Activated CD4-positive, alpha-beta T cell treated with anti-CD3 and anti-CD28 coated beads, Interleukin-2, Interleukin-6, amounts not matched to agents 100 ng/mL and 50 ng/mL, durations not matched to agents 16 hours and 8 hours (primary cell): Measurements from ENCODE around the gene GATA3.
A peak's percentile ranks its signal among the peaks of the same experiment; 100 is the strongest.

Experiments
- DNase-seq: peaks from one replicate; pipeline ENCODE4 v3.0.0-alpha.2; 2020

The GATA3 gene

GRCh38 chr10:8069108-8069507 is 14.6 kb downstream of the GATA3 start:
- DNase-seq = peak; percentile 55

- no peak for DNase-seq
Observed at GRCh38 chr10:8069627-8070026, 15.1 kb downstream of the GATA3 start.

DNA sequence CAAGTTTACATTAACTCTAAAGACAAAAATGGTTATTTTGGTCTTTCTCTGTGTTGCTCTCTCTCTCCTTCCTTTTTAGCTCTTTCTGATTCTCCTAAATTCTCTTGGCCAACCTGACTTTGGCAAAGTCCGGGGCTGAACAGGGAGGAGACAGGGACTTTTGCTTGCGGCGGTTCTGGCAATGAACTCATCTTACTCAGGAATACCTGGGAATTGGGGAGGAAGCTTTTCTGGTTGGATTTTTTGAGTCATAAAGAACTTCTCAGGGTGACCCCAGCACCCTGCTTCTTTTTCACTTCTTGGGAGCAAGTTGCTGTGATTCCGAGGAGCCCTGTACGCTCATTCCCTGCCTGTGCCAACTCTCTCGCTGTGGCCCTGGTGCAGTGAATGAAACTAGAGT is 16.0 kb downstream of the GATA3 start:
- DNase-seq = no peak

DNA sequence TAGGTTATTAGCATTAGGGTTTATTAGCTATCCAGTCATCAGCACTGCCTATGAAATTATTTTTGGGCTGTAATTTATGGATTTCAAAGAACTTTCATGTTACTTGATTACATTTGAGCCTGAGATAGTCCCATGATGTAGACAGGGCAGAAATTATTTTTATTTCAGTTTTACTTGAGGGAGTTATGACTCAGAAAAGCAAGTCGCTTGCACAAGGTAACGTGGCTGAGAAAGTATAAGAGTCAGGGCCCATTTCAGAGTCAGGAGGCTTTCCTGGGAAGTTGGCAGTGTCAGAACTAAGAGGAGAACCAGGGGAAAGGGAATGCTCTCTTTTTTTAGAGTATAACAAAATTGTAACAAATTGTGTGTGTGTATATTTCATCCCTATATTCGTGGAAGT is 16.5 kb downstream of the GATA3 start:
- no peak for DNase-seq

- DNase-seq = no peak
Observed at GRCh38 chr10:8071666-8072065, 17.2 kb downstream of the GATA3 start.

GRCh38 chr10:8072211-8072610 is 17.7 kb downstream of the GATA3 start:
- DNase-seq = no peak

- DNase-seq = no peak
Observed at GRCh38 chr10:8073691-8074416, 19.4 kb downstream of the GATA3 start.

- no peak for DNase-seq
Observed at GRCh38 chr10:8074881-8075280, 20.4 kb downstream of the GATA3 start.

- DNase-seq = no peak
Observed at GRCh38 chr10:8075282-8076260, 21.1 kb downstream of the GATA3 start.

DNA sequence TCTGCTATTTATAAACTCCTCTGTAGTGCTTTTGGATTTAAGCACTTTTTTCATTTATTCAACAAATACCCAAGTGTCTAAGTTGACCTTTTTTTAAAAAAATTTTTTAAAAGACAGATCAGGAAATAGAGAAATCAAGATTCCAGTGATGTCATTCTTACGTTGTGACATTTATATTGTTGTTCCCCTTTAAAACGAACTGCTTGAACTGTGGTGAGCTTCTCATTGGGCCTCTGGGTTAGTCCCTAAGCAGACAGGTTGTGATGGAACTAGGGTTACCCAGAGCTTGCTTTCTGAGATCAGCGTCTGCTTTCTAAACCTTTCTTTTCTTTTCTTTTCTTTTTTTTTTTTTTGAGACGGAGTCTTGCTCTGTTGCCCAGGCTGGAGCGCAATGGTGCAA is 22.4 kb downstream of the GATA3 start:
- no peak for DNase-seq

- DNase-seq = no peak
Observed at GRCh38 chr10:8078027-8078426, 23.5 kb downstream of the GATA3 start.

DNA sequence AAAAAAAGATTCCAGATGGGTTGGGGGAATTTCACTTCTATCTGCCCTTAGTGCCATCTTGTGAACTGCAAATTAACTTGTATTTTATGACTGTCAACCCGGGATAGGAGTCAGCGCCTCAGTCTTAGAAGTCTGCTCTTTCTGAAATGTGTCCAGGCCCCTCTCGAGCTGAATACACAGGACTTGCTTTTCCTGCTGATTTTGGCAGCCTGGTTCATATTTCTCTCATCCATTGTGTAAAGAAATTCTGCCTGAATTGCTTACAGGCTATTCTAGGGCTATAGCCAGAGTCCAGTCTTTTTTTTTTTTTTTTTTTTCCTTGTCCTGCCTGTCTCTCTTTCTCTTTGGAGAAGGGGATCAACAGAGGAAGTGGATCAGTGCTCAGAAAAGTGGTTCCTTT is 24.6 kb downstream of the GATA3 start:
- no peak for DNase-seq

- DNase-seq = no peak
Observed at GRCh38 chr10:8084799-8085198, 30.3 kb downstream of the GATA3 start.

GRCh38 chr10:8085251-8085650 is 30.8 kb downstream of the GATA3 start:
- no peak for DNase-seq

DNA sequence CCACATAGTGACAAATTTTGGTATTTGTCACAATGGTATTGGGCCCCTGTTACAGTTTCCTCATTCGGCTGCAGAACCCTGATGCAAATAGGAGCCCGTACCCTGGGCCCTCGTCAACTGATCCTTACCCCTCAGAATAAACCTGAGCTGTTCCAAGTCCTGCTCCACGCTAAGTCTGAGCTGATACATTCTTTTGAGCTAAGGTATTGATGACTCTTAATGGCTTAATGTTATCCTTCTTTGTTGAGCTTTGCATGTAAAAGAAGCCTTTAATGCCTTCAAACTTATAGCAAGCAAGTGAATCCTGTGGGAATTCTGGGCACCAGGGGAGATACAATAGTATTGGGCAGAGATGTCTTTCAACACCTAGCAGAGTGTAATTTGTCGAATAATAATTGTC is 31.8 kb downstream of the GATA3 start:
- DNase-seq = no peak

GRCh38 chr10:8088504-8088903 is 34.0 kb downstream of the GATA3 start:
- DNase-seq = peak; percentile 64

- no peak for DNase-seq
Observed at GRCh38 chr10:8092428-8092827, 37.9 kb downstream of the GATA3 start.

GRCh38 chr10:8095959-8096358 is 41.5 kb downstream of the GATA3 start:
- DNase-seq = peak; percentile 59

DNA sequence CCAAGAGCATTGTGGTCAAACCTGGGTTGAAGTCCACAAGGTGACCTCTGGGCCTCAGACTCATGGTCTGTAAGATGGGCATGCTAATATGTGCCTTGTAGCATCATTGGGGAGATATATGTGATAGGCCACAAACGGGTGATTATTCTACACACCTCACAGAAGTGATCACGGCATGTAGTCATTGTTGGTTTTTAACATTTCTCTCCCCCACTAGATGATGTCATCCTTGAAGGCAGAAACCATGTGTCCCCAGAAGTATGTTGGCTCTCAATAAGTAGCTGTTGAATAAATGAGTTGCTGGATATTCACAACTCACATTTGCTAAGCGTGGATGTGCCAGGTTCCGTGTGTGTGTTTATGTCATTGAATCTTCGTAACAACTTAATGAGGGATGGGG is 42.4 kb downstream of the GATA3 start:
- no peak for DNase-seq

DNA sequence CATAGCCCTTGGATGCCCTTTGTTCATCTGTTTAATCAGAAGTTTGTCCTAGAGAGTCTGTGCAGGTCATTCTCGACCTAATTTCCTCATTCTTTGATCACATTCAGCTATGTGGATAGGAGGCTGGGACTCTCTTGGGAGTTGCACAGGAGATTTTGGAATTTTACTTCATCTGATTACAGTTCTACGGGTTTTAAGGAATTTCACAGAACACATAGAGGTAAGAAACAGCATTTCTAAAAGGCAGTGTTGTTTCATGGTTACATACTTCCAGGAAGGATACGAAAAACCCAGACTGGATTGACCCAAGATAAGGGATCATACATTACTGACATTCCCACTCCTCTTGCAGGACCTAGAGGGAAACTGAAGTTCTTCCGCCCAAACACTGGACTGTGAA is 45.9 kb downstream of the GATA3 start:
- DNase-seq = no peak

- no peak for DNase-seq
Observed at GRCh38 chr10:8102708-8103401, 48.4 kb downstream of the GATA3 start.

GRCh38 chr10:8103543-8103942 is 49.1 kb downstream of the GATA3 start:
- no peak for DNase-seq

DNA sequence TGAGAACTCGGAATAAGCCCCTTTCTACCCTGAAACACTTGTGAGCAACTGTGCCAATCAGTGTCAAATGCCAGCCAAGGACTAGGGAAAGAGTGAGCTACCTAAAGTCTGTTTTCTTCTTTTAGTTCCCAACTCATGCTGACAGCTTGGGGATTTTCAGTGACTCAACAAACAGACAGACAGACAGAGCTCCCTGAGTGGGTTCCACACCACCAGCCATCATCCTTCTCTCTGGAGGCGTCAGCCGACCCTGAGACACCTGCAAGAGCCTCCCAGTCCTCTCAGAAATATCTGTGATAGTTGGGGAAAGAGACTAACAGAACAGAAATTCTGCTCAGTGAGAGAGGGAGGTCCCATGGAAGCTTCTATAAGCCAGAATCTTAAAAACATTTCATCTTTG is 49.5 kb downstream of the GATA3 start:
- DNase-seq = no peak

DNA sequence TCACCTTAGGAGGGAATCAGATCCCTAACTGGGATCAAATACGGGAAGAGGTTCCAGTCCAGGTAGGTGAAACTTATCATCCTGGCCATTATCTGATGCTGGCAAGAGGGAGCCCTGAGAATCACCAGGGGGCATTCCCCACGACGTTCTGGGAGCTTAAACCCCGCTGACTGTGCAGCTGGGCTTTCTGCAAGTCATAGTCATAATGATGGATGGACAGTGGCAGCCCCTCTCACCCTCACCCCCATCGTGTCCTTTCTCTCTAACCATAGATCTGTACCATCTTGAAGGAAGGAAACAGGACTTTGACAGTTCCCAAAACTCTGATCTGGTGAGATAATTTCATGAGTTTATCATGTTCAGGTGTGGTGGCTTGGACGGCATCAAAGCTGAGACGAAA is 50.2 kb downstream of the GATA3 start:
- DNase-seq = no peak
